Neural cell (in vitro differentiated cells): ENCODE data around the gene TMEM44. TPM values are rescaled to one million over a fixed set of nuclear protein-coding genes. Genes with fewer than 3 reads are reported as not detected.

Experiments
- H2AFZ ChIP-seq: fragments of 200-600, 300-800 bp; sonication (generic), shearing (Covaris generic); 2 replicates; pipeline ENCODE4 v1.6.0; 2014; ENCODE audit warnings: low read depth, mild to moderate bottlenecking, antibody characterized with exemption, low read length, moderate library complexity
- H3F3A ChIP-seq: fragments of 200-600 bp; shearing (Covaris generic); 2 replicates; pipeline ENCODE4 v1.6.1; 2016; ENCODE audit warnings: mild to moderate bottlenecking, moderate library complexity, mixed read lengths, antibody characterized with exemption, low read length; ENCODE audit not compliant: insufficient read depth, poor library complexity, severe bottlenecking
- H3K27ac ChIP-seq: fragments of 200-600, 300-800 bp; sonication (generic), shearing (Covaris generic); 2 replicates; pipeline ENCODE4 v1.5.1; 2014; ENCODE audit warnings: mild to moderate bottlenecking, low read length, moderate library complexity
- H3K27me3 ChIP-seq: fragments of 300-800, 200-600 bp; sonication (generic), shearing (Covaris generic); 2 replicates; pipeline ENCODE4 v1.6.0; 2014; ENCODE audit warnings: mild to moderate bottlenecking, low read depth, low read length, moderate library complexity; ENCODE audit not compliant: insufficient read depth
- H3K36me3 ChIP-seq: fragments of 300-800, 200-600 bp; sonication (generic), shearing (Covaris generic); 2 replicates; pipeline ENCODE4 v1.5.1; 2014; ENCODE audit warnings: mild to moderate bottlenecking, antibody characterized with exemption, low read length, moderate library complexity; ENCODE audit not compliant: insufficient read depth
- H3K4me2 ChIP-seq: fragments of 300-800, 200-600 bp; sonication (generic), shearing (Covaris generic); 2 replicates; pipeline ENCODE4 v1.6.0; 2014; ENCODE audit warnings: mild to moderate bottlenecking, low read length
- H3K4me3 ChIP-seq: fragments of 300-800, 200-600 bp; sonication (generic), shearing (Covaris generic); 2 replicates; pipeline ENCODE4 v1.5.1; 2014; ENCODE audit warnings: mild to moderate bottlenecking, low read length, moderate library complexity
- H3K79me2 ChIP-seq: fragments of 200-600 bp; shearing (Covaris generic); replicated peaks from 2 replicates; pipeline ENCODE4 v1.6.0; 2014; ENCODE audit warnings: mild to moderate bottlenecking, low read length, moderate library complexity; ENCODE audit not compliant: insufficient read depth
- H3K9ac ChIP-seq: fragments of 300-800, 200-600 bp; sonication (generic), shearing (Covaris generic); 2 replicates; pipeline ENCODE4 v1.6.1; 2016; ENCODE audit warnings: mild to moderate bottlenecking, low read length, mixed read lengths
- H3K9me2 ChIP-seq: fragments of 200-600 bp; shearing (Covaris generic); 2 replicates; pipeline ENCODE4 v1.6.1; 2016; ENCODE audit warnings: mild to moderate bottlenecking, low read length, mixed read lengths; ENCODE audit not compliant: insufficient read depth
- H3K9me3 ChIP-seq: fragments of 200-600, 300-800 bp; sonication (generic), shearing (Covaris generic); 2 replicates; pipeline ENCODE4 v1.6.1; 2016; ENCODE audit warnings: mild to moderate bottlenecking, mixed run types, low read length, moderate library complexity, mixed read lengths
- H4K20me1 ChIP-seq: fragments of 200-600 bp; shearing (Covaris generic); 2 replicates; pipeline ENCODE4 v1.6.1; 2016; ENCODE audit warnings: mild to moderate bottlenecking, mixed run types; ENCODE audit not compliant: insufficient read depth
- EP300 ChIP-seq: fragments of 450-650 bp; conservative IDR thresholded peaks from 2 replicates; pipeline ENCODE4 v1.6.1; 2014; ENCODE audit warnings: antibody characterized with exemption, mild to moderate bottlenecking, moderate library complexity; ENCODE audit not compliant: poor library complexity, severe bottlenecking
- EZH2 ChIP-seq: fragments of 200-600, 300-800 bp; shearing (Covaris generic), sonication (generic); IDR thresholded peaks from 2 replicates; pipeline ENCODE4 v1.6.1; 2014; ENCODE audit warnings: antibody characterized with exemption, low read length, borderline replicate concordance, mild to moderate bottlenecking; ENCODE audit not compliant: insufficient read depth, poor library complexity, severe bottlenecking
- MXI1 ChIP-seq: fragments of 450-650 bp; conservative IDR thresholded peaks from 2 replicates; pipeline ENCODE4 v1.6.1; 2014; ENCODE audit warnings: antibody characterized with exemption, mild to moderate bottlenecking; ENCODE audit not compliant: poor library complexity, severe bottlenecking
- POLR2AphosphoS5 ChIP-seq: IDR thresholded peaks from 2 replicates; pipeline ENCODE4 v1.6.1; 2012
- RAD21 ChIP-seq: fragments of 450-650 bp; conservative IDR thresholded peaks from 2 replicates; pipeline ENCODE4 v1.6.1; 2014; ENCODE audit warnings: antibody characterized with exemption, mild to moderate bottlenecking, moderate library complexity
- SMC3 ChIP-seq: fragments of 450-650 bp; conservative IDR thresholded peaks from 2 replicates; pipeline ENCODE4 v1.6.1; 2014; ENCODE audit warnings: antibody characterized with exemption, mild to moderate bottlenecking, moderate library complexity; ENCODE audit not compliant: poor library complexity
- TAF1 ChIP-seq: IDR thresholded peaks from 2 replicates; pipeline ENCODE4 v1.6.1; 2012; ENCODE audit warnings: low read depth
- polyA plus RNA-seq: library from polyadenylated mRNA; depleted of rRNA; stranded (reverse); fragments of >200 nt; gene quantifications from 2 replicates; pipeline ENCODE4 v1.2.3, GENCODE V29; 2014
- TF ChIP-seq, protein P1 (sequence below): fragments of 450-650 bp; IDR thresholded peaks from 2 replicates; pipeline ENCODE4 v1.5.1; 2014; ENCODE audit warnings: antibody characterized with exemption, mild to moderate bottlenecking, moderate library complexity; ENCODE audit not compliant: poor library complexity, severe bottlenecking
- TF ChIP-seq, protein P2 (sequence below): IDR thresholded peaks from 2 replicates; pipeline ENCODE4 v1.6.1; 2012; ENCODE audit warnings: borderline replicate concordance

TMEM44 gene
- polyA plus RNA-seq, 1 donor from 2014 or later = 40.6 TPM

DNA sequence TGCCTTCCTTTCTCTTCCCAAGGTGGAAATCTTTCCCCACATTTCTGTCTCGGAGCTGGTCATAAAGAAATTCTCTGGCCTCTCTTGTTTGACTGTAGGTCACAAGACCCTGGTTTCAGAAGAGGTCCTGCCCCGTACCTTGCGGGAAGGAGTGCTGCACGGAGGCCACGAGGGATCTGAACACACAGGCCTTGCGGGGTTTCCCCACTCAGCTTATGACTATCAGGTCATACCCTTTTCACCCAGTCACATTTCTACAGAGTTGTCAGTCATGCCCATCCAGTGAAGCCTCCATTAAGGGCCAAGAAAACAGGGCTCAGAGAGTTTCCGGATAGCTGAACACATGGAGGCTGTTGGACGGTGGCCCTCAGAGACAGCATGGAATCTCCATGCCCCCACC lies 91.7 kb downstream of the TMEM44 start:
- no peak overlapping the region for H3K27ac ChIP-seq
- H3K4me2 ChIP-seq = no peak overlapping the region
- H3K36me3 ChIP-seq = no peaks in the 10 kb centered on the region

DNA sequence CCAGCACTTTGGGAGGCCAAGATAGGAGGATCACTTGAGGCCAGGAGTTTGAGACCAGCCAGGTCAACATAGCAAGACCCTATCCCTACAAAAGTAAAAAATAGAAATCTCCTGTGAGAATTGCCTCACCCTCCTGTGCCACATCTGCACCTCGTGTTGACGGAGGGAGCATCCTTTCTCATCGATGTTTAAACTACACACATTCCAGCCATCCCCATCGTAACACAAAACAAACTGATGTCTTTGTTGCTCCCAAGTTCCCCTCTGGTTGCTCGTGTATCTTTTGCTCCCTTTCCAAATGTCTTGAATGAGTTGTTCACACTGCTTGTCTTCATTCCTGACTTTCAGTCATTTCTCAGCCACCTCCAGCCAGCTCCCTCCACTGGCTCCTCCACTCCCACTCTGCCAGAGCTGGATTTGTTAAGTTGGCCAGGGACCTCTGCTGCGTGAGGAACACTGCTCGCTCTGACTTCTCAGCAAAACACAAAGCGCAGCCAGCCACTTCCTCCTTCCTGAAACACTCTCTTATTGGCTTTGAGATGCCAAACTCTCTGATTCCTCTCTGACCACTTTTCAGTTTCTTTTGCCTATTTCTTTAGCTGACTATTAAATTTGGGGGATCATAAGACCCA lies 92.8 kb downstream of the TMEM44 start:
- no peak overlapping the region for H2AFZ ChIP-seq
- H3K4me2 ChIP-seq = no peak overlapping the region
- H3K79me2 ChIP-seq = no peaks in the 10 kb centered on the region
- no peaks in the 10 kb centered on the region for H3K9me2 ChIP-seq
- H3K9ac ChIP-seq = no peak overlapping the region
- no peaks in the 10 kb centered on the region for H3K27me3 ChIP-seq
- H3K27ac ChIP-seq = no peak overlapping the region
- no peaks in the 10 kb centered on the region for H3K36me3 ChIP-seq
- no peaks in the 10 kb centered on the region for H3F3A ChIP-seq
- no peaks in the 10 kb centered on the region for H4K20me1 ChIP-seq
- no peak for TF ChIP-seq MXI1
- TF ChIP-seq, protein P1, sequence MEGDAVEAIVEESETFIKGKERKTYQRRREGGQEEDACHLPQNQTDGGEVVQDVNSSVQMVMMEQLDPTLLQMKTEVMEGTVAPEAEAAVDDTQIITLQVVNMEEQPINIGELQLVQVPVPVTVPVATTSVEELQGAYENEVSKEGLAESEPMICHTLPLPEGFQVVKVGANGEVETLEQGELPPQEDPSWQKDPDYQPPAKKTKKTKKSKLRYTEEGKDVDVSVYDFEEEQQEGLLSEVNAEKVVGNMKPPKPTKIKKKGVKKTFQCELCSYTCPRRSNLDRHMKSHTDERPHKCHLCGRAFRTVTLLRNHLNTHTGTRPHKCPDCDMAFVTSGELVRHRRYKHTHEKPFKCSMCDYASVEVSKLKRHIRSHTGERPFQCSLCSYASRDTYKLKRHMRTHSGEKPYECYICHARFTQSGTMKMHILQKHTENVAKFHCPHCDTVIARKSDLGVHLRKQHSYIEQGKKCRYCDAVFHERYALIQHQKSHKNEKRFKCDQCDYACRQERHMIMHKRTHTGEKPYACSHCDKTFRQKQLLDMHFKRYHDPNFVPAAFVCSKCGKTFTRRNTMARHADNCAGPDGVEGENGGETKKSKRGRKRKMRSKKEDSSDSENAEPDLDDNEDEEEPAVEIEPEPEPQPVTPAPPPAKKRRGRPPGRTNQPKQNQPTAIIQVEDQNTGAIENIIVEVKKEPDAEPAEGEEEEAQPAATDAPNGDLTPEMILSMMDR = no peak
- TF ChIP-seq EP300 = no peak
- no peak for TF ChIP-seq EZH2
- no peak for TF ChIP-seq TAF1
- TF ChIP-seq, protein P2, sequence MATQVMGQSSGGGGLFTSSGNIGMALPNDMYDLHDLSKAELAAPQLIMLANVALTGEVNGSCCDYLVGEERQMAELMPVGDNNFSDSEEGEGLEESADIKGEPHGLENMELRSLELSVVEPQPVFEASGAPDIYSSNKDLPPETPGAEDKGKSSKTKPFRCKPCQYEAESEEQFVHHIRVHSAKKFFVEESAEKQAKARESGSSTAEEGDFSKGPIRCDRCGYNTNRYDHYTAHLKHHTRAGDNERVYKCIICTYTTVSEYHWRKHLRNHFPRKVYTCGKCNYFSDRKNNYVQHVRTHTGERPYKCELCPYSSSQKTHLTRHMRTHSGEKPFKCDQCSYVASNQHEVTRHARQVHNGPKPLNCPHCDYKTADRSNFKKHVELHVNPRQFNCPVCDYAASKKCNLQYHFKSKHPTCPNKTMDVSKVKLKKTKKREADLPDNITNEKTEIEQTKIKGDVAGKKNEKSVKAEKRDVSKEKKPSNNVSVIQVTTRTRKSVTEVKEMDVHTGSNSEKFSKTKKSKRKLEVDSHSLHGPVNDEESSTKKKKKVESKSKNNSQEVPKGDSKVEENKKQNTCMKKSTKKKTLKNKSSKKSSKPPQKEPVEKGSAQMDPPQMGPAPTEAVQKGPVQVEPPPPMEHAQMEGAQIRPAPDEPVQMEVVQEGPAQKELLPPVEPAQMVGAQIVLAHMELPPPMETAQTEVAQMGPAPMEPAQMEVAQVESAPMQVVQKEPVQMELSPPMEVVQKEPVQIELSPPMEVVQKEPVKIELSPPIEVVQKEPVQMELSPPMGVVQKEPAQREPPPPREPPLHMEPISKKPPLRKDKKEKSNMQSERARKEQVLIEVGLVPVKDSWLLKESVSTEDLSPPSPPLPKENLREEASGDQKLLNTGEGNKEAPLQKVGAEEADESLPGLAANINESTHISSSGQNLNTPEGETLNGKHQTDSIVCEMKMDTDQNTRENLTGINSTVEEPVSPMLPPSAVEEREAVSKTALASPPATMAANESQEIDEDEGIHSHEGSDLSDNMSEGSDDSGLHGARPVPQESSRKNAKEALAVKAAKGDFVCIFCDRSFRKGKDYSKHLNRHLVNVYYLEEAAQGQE = no peak
- no peak for TF ChIP-seq SMC3
- no peak for TF ChIP-seq RAD21
- TF ChIP-seq POLR2AphosphoS5 = no peak
- no peak overlapping the region for H3K4me3 ChIP-seq
- no peaks in the 10 kb centered on the region for H3K9me3 ChIP-seq

More for the DNA sequence above, 91.7 kb downstream of the TMEM44 start:
- no peak overlapping the region for H3K4me3 ChIP-seq
- H4K20me1 ChIP-seq = no peaks in the 10 kb centered on the region
- H3K9me2 ChIP-seq = no peaks in the 10 kb centered on the region
- no peaks in the 10 kb centered on the region for H3K27me3 ChIP-seq
- H2AFZ ChIP-seq = no peak overlapping the region
- no peak for TF ChIP-seq EZH2
- TF ChIP-seq POLR2AphosphoS5 = no peak
- no peak for TF ChIP-seq SMC3
- TF ChIP-seq RAD21 = no peak
- no peak for TF ChIP-seq EP300
- TF ChIP-seq, protein P1 = no peak
- TF ChIP-seq, protein P2 = no peak
- no peaks in the 10 kb centered on the region for H3F3A ChIP-seq
- no peaks in the 10 kb centered on the region for H3K79me2 ChIP-seq
- no peaks in the 10 kb centered on the region for H3K9me3 ChIP-seq
- no peak overlapping the region for H3K9ac ChIP-seq
